KOPT-K1 (cell line): Measurements from ENCODE around the gene TMEM208.

Source experiments
- H3K27ac ChIP-seq: fragments of 200-600 bp; sonication (generic); 2 replicates; pipeline ENCODE4 v1.5.1; 2016; ENCODE audit warnings: antibody characterized with exemption, mild to moderate bottlenecking, low read depth, low read length; ENCODE audit not compliant: poor library complexity, severe bottlenecking
- H3K36me3 ChIP-seq: fragments of 200-600 bp; sonication (generic); 2 replicates; pipeline ENCODE4 v1.5.1; 2017; ENCODE audit warnings: antibody characterized with exemption, mild to moderate bottlenecking, low read length, moderate library complexity; ENCODE audit not compliant: insufficient read depth
- H3K9me3 ChIP-seq: fragments of 200-600 bp; sonication (generic); 2 replicates; pipeline ENCODE4 v1.5.1; 2017; ENCODE audit warnings: antibody characterized with exemption, low read length, mild to moderate bottlenecking; ENCODE audit not compliant: insufficient read depth, poor library complexity, severe bottlenecking

TMEM208 gene

GRCh38 chr16:67226804-67227566, at the start of gene TMEM208:
Gene TMEM208, plus strand, starts transcription at chr16:67227130. Its CDS starts 89 bp downstream, at chr16:67227219.
- Histone ChIP-seq H3K27ac (peak within 1 kb of the TSS; percentile 70), H3K9me3 (no peaks in the 10 kb centered on the region), H3K36me3 (peaks cover 40% of the 10 kb centered on the region)

GRCh38 chr16:67177743-67178699, 48.9 kb upstream of the TMEM208 start:
- Histone ChIP-seq H3K36me3 (no peaks in the 10 kb centered on the region; the same call in 1 of the 2 replicates), H3K27ac (no peak overlapping the region), H3K9me3 (no peaks in the 10 kb centered on the region)

- Histone ChIP-seq H3K27ac (no peak overlapping the region), H3K36me3 (no peaks in the 10 kb centered on the region; the same call in 1 of the 2 replicates), H3K9me3 (no peaks in the 10 kb centered on the region)
Measured at GRCh38 chr16:67179421-67180080, 47.4 kb upstream of the TMEM208 start.

GRCh38 chr16:67180166-67180565, 46.8 kb upstream of the TMEM208 start:
- no peaks in the 10 kb centered on the region; the same call in 1 of the 2 replicates for H3K36me3 ChIP-seq
- H3K9me3 ChIP-seq: no peaks in the 10 kb centered on the region
- H3K27ac ChIP-seq: no peak overlapping the region

- no peak overlapping the region for H3K27ac ChIP-seq
- no peaks in the 10 kb centered on the region for H3K9me3 ChIP-seq
- H3K36me3 ChIP-seq: no peaks in the 10 kb centered on the region; the same call in 1 of the 2 replicates
Measured at GRCh38 chr16:67181346-67181745, 45.6 kb upstream of the TMEM208 start.

- no peaks in the 10 kb centered on the region for H3K9me3 ChIP-seq
- H3K27ac ChIP-seq: no peak overlapping the region
- H3K36me3 ChIP-seq: no peaks in the 10 kb centered on the region; the same call in 1 of the 2 replicates
Measured at GRCh38 chr16:67182288-67182687, 44.6 kb upstream of the TMEM208 start.

GRCh38 chr16:67183284-67183626, 43.7 kb upstream of the TMEM208 start:
- H3K9me3 ChIP-seq: no peaks in the 10 kb centered on the region
- peak overlapping the region; percentile 82 for H3K27ac ChIP-seq
- no peaks in the 10 kb centered on the region; the same call in 1 of the 2 replicates for H3K36me3 ChIP-seq

- no peaks in the 10 kb centered on the region for H3K9me3 ChIP-seq
- peak within 1 kb of the TSS; percentile 82 for H3K27ac ChIP-seq
- H3K36me3 ChIP-seq: no peaks in the 10 kb centered on the region; the same call in 1 of the 2 replicates
Measured at GRCh38 chr16:67183627-67184452, 43.1 kb upstream of the TMEM208 start, which contains the start of gene MATCAP1. Gene MATCAP1, minus strand, starts transcription at chr16:67183963. Its CDS starts 3,353 bp downstream, at chr16:67180610.

GRCh38 chr16:67184453-67184994, 42.4 kb upstream of the TMEM208 start:
- Histone ChIP-seq H3K27ac (peak overlapping the region; percentile 82), H3K36me3 (no peaks in the 10 kb centered on the region; the same call in 1 of the 2 replicates), H3K9me3 (no peaks in the 10 kb centered on the region)

- Histone ChIP-seq H3K9me3 (no peaks in the 10 kb centered on the region), H3K36me3 (no peaks in the 10 kb centered on the region), H3K27ac (no peak overlapping the region)
Measured at GRCh38 chr16:67184995-67185650, 41.8 kb upstream of the TMEM208 start.

- no peak overlapping the region for H3K27ac ChIP-seq
- no peaks in the 10 kb centered on the region for H3K36me3 ChIP-seq
- H3K9me3 ChIP-seq: no peaks in the 10 kb centered on the region
Measured at GRCh38 chr16:67185651-67186134, 41.2 kb upstream of the TMEM208 start.

- no peaks in the 10 kb centered on the region for H3K9me3 ChIP-seq
- no peaks in the 10 kb centered on the region for H3K36me3 ChIP-seq
- H3K27ac ChIP-seq: no peak overlapping the region
Measured at GRCh38 chr16:67186550-67186950, 40.4 kb upstream of the TMEM208 start.

GRCh38 chr16:67187175-67187890, 39.6 kb upstream of the TMEM208 start:
- no peak overlapping the region for H3K27ac ChIP-seq
- H3K36me3 ChIP-seq: no peaks in the 10 kb centered on the region
- H3K9me3 ChIP-seq: no peaks in the 10 kb centered on the region
